ENCODE results near the gene ZBTB1.
"Not testable (repeated sequence)": the region's sequence is repeated elsewhere in the genome, so short reads cannot be mapped to it uniquely, and the experiment has no call there.

Gene ZBTB1

GRCh38 chr14:64569646-64570045, 65.1 kb downstream of the ZBTB1 start:
- DNase-seq (ENCODE audit: low spot score), result not testable (repeated sequence)

GRCh38 chr14:64572386-64573104, 68.0 kb downstream of the ZBTB1 start:
- no peak for DNase-seq (ENCODE audit: low spot score)

- no peak for DNase-seq (ENCODE audit: low spot score)
These were observed 68.5 kb downstream of the ZBTB1 start for GRCh38 chr14:64573109-64573508.
